ENCODE results near the gene CNP. TPM values are rescaled to one million over a fixed set of nuclear protein-coding genes. Genes with fewer than 3 reads are reported as not detected.

The CNP gene
- total and polyA plus RNA-seq, 2 of the 8 experiments (the other 6 are each of a cell fraction or from before 2014, with no cell fraction given): 21.9 to 60.6 TPM

DNA sequence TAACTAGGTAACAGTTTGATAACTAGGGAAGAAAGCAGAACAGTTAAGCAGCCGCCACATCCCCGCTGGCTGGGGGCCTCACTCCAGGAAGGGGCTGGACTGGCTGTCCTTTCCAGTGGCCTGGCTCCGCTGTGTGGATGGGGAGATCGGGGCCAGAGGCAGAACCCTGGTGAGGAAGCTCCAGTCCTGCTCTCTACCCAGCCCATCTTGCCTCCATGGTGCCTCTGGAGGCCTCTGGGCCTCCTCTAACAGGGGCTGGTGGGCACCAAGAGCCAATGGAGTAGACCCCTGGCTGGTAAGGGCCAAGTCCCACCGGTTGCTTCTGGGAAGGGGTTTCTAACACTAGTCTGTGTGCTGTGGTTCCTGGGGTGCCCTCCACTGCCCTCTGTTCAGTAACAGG lies 8.1 kb downstream of the CNP start (continued):
- TF ChIP-seq RFX5 (IDR thresholded peaks at IDR 0.05; ENCODE audit: borderline replicate concordance, low read depth, low read length) (no peak), SRF (IDR thresholded peaks at IDR 0.05; ENCODE audit: low read depth, low read length) (no peak)

Data from H1 (cell line).